NCI-H2171 treated with DMSO at 0.1 percent for 48 hours (cell line): Measurements from ENCODE around the gene LRIF1.
"Not testable (repeated sequence)": the region's sequence is repeated elsewhere in the genome, so short reads cannot be mapped to it uniquely, and the experiment has no call there.

Experiments used
- DNase-seq: peaks from one replicate; lab custom pipeline; 2025; lab: John Stamatoyannopoulos, UW

The LRIF1 gene

DNA sequence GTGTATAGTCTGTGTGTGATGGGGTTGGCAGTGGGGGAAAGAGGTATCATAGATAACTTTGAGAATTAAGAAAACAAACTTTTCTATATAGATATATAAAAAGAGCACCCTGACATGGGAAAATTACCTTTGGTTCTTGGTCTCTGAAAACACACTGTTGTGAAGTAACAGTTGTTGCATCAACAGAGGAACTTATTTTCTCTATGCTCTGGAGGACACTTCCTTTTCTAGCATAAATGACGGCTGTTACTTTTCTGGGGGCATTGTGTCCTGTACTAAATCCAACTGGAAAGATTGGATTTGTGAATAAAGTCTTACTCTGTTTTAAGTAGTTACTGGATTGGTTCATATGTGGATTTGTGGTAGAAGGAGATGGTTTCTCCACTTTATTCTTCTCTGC, 12.6 kb downstream of the LRIF1 start:
- DNase-seq: no peak

DNA sequence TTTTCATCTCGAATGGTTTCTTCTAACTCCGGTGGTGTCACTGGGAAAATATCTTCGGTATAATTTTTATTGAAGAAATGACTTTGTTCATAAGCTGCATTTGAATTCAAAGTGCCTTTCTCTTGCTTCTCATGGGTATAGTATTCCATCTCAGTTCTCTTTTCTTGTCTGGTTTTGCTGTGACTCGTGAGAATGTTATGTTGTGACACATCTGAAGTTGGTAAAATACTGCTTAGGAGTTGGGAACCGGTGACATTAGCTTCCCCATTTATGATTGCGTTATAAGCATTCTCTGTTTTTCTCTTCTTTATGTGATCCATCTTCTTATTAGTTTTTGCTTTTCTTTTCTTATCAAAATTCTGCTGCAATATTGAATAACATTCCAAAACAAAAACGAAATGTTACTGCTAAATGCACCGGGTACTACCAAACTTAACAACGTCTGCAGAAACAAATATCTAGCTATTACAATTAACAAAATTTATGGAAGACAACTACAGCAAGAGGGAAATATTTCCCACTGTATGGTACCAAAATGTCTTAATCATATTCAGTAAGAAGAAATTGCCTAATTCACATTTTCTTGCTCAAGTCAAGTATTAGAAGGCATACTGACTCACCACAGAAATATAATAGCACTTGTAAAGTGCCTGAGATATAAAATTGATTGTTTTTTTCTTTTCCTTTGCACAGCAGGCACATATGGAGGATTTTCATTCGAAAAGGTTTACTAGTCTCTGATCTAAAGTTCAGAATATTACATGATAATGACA, 15.5 kb downstream of the LRIF1 start:
- no peak for DNase-seq

DNA sequence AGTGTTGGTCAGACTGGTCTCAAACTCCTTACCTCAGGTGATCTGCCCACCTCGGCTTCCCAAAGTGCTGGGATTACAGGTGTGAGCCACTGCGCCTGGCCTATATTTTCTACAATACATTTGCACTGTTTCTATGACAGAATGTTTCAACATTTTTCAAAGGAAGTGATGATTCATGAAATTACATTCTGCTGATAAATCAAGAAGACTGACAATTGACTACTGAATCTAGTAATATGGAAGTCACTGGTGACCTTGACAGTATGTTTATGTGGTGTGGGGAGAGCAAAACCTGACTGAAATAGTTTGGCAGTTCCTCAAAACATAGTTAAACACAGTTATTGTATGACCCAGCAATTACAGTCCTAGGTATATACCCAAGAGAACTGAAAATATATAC, 18.1 kb downstream of the LRIF1 start:
- no peak for DNase-seq

DNA sequence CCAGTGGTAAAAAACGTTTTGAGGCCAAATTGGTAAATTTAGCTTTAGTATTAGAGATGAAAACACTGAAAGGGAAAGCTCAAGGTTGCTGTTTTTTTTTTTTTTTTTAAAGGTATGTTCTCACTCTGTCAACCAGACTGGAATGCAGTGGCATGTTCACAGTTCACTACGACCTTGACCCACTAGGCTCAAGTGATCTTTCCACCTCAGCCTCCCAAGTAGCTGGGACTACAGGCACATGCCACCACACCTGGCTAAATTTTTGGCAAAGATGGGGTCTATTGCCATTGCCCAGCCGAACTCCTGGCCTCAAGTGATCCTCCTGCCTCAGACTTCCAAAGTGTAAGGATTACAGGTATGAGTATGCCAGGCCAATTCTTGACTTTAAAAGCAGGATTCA, 18.9 kb downstream of the LRIF1 start:
- no peak for DNase-seq

DNA sequence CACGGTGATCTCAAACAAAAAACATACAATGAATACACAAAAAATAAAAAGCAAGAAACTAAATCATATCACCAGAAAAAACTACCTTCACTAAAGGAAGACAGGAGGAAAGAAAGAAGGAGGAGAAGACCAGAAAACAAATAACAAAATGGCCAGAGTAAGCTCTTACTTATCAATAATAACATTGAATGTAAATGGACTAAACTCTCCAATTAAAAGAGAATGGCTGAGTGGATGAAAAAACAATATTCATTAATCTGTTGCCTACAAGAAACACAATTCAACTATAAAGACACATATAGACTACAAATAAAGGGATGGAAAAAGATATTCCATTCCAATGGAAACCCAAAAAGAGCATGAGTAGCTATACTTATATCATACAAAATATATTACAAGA, 27.2 kb downstream of the LRIF1 start:
- no peak for DNase-seq

DNA sequence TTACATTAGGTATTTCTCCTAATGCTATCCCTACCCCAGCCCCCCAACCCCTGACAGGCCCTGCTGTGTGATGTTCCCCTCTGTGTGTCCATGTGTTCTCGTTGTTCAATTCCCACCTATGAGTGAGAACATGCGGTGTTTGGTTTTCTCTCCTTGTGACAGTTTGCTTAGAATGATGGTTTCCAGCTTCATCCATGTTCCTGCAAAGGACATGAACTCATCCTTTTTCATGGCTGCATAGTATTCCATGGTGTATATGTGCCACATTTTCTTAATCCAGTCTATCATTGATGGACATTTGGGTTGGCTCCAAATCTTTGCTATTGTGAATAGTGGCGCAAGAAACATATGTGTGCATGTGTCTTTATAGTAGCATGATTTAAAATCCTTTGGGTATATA, 32.6 kb downstream of the LRIF1 start:
- not testable (repeated sequence) for DNase-seq

DNA sequence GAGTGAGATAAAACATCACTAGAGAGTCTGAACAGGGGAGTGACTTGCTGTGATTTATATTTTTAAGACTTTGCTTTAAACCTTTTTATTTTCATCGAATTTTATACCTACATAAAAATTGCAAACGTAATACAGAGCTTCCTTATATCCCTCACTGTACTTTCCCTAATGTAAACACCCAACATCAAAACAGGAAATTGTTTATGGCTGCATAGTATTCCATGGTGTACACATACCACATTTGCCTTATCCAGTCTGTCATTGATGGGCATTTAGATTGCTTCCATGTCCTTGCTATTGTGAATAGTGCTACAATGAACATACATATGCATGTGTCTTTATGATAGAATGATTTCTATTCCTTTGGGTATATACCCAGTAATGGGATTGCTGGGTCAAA, 34.8 kb downstream of the LRIF1 start:
- DNase-seq: no peak

DNA sequence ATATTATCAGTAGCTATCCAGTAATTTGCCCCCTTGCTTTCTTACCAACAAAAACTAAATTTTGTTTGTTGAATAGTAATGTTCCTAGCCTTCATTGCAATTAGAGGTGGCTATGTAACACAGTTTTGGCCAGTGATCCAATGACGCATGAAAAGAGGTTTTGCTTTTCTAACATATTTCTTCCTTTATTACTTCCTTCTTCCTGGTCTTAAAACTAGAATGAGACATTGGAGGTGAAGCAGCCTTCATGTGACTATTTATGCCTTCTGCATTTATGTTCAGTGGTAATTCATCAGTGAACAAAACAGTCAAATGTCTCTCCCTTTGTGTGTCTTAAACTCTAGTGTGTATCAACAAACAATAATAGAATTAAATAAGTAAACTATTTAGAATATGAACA, 35.5 kb downstream of the LRIF1 start:
- no peak for DNase-seq

DNA sequence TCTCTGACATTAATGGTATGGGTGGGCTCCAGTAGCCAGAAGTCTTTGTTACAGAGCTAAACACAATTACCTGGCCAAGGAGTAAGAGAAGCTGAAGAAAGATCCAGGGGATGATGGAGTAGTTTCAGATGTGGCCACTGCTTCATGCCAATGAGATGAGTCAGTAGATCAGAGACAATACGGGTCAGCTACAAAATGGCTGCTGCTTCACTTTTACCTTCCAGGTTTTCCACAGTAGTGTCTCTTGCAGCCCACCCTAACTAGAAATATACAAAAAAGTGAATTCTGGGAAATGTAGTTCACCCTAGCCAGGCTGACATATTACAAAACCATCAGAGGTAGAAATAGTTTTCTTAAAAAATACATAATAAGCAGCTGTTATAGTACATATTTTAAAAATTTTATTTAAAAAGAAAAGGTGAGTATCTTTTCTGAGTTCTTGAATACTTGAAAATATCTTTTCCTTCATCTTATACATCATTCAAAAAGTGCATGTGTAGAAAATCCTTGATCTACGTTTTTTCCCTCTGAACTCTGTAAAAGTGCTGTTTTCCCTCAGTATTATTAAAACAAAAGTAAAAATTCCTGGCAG, 36.1 kb downstream of the LRIF1 start:
- DNase-seq: no peak

DNA sequence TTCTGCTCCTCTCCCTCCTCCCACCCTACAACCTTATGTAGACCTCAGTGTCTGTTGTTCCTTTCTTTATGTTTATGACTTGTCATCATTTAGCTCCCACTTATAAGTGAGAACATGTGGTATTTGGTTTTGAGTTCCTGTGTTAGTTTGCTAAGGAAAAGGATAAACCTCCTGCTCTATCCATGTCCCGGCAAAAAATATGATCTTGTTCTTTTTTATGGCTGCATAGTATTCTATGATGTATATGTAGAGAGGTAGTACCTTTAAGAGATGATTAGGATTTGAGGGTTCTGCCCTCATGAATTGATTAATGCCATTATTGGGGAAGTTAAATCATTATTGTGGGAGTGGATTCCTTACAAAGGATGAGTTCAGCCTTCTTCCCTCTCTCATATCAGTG, 41.8 kb downstream of the LRIF1 start:
- DNase-seq: no peak

DNA sequence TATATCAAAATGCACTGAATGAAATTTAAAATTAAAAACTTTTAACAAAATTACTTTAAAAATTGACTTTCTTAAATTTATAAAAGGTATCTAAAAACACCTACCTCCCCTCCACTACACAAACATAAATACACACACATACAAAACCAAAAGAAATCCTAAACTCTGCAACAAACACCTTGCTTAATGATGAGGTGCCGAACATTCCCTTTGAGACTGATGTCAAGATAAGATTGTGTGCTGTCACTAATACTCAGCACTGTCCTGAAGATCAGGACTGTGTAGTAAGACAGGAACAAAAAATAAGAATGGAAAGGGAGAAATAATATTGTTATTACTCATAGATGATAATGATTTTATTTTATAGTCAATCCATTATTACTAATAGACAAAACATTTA, 45.7 kb downstream of the LRIF1 start:
- DNase-seq: no peak

DNA sequence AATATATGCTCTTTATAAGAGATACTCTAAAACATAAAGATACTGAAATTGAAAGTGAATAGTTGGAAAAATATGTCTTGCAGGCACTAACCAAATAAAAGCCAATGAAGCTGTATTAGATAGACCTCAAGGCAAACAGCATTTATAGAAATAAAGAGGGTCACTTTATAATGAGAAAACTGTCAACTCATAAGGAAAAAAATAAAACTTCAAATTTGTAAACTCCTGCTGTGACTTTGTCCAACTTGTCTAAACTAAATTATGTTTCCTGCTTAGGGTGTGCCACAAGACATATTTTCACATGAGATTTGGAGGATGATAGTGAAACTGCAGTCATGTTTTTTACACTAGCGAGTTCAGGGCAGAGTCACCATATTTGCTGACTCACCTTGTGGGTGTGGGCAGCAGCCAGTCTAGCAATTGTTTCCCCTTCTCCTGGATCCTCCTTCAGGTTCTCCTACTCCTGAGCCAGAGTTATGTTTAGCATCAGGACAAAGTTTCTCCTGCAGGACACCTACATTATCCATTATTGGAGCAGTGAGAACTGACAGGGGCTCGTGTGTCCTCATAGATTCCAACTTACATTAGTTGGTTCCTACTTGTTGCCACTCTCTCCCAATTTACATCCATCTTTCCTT, 46.9 kb downstream of the LRIF1 start:
- no peak for DNase-seq

DNA sequence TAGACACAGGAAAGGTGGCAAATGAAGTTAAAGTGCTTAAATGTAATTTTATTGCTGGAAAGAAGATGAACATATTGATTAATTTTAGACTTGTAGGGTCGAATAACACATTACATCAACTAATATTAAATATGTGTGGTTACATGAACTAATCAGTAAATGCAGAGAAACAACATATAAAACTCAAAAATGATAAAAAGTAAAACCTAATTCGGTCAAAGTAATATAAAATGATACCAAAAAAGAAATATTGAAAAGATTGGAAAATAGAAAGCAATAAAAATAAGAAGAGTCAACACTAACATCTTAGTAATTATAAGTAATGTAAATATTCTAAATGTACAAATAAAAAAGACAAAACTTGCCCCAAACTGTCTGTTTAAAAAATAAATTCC, 47.5 kb downstream of the LRIF1 start:
- no peak for DNase-seq

DNA sequence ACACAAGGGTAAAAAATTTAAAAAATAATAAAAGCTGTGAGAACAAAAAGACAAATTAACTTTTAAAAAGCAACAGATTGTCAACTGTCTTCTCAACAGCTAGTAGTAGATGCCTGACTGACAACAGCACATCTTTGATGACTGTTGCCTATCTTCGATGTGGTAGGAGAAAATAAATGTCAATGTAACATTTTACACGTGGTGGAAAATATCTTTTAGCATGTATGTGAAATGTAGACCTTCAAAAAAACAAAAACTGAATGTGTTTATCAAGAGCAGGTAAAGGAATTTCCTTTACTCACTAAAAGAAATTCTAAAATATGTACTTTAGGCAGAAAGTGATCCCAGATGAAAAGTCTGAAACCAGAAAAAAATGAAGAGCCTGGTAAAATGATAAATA, 47.9 kb downstream of the LRIF1 start:
- no peak for DNase-seq

DNA sequence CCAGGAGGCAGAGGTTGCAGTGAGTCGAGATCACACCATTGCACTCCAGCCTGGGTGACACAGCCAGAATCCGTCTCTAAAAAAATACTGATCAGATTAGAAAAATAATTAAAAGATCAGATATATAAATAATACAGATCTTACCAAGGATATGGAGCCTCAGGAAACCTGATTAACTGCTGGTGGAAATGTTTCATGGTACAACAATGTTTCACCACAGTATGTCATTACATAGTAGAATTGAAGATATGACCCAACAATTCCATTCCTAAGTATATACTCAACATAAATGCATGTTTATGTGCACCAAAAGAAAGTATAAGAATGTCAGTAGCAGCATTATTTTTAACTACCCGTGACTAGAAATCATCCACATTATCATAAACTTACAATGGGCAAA, 49.0 kb downstream of the LRIF1 start:
- DNase-seq: no peak

DNA sequence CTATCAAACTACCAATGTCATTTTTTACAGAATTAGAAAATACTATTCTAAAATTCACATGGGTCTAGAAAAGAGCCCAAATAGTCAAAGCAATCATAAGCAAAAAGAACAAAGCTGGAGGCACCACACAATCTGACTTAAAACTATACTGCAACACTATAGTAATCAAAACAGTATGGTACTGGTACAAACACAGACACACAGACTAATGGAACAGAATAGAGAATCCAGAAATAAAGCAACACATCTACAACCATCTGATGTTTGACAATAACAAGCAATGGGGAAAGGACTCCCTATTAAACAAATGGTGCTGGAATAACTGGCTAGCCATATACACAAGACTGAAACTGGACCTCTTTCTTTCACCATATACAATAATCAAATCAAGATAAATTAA, 50.9 kb downstream of the LRIF1 start:
- no peak for DNase-seq

DNA sequence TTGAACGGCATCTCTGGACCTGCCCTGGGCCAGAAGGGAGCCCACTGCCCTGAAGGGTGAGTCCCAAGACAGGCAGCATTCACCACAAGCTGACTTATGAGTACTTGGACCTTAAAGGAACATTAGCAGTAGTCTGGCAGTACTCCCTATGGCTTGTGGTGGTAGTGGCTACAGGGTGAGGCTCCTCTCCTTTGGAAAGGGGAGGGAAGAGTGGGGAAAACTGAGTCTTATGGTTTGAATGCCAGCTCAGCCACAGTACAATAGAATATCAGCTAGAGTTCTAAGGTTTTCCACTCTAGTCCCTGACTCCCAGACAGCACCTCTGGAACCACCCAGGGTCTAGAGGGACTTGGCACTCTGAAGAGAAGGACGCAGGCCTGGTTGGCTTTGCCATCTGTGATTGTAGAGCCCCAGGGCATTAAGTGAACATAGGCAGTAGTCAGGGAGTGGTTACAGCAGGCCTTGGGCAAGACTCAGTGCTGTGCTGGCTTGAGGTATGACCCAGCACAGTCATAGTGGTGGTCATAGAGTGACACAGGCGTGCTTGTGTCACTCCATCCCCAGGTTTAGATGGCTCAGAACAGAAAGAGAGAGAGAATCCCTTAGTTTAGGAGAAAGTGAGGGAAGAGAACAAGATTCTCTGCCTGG, 59.7 kb downstream of the LRIF1 start:
- DNase-seq: no peak

DNA sequence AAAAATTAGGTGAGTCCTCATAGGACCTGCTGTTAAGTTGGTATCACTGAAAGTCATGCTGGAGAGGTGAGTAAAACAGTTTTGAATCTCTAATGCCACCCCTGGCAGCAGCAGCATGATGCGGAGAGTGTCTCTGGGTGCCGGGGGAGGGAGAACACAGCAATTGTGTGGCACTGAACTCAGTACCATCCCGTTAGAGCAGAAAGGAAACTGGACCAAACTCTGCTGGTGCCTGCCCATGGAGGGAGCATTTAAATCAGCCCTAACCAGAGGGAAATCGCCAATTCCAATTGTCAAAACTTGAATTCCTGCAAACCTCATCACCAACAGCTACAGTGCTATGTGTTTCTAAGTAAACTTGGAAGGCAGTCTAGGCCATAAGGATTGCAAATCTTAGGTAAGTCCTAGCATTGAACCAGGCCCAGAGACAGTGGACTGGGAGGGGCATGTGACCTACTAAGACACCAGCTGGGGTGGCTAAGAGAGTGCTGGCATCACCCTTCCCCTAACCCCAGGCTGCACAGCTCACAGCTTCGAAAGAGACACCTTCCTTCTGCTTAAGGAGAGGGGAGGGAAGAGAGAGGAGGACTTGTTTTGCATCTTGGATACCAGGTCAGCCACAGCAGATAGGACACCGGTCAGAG, 60.8 kb downstream of the LRIF1 start:
- no peak for DNase-seq

DNA sequence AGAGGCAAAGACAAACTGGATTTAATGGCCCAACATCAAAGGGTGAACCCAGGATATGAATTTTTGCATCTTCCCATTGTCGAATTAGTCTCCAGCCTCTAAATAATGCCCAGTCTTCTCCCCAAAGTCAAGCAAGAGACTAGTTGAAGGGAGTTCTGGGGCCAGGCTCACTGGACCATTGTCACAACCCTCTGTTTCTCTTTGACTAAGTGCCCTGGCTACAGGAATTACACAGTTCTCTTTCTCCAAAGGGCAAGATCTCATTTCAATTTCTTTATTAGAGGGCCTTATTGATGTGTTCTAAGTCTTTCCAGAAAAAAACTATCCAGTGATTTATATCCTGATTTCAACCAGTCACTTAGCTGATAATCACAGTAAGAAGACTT, 64.3 kb downstream of the LRIF1 start:
- no peak for DNase-seq

DNA sequence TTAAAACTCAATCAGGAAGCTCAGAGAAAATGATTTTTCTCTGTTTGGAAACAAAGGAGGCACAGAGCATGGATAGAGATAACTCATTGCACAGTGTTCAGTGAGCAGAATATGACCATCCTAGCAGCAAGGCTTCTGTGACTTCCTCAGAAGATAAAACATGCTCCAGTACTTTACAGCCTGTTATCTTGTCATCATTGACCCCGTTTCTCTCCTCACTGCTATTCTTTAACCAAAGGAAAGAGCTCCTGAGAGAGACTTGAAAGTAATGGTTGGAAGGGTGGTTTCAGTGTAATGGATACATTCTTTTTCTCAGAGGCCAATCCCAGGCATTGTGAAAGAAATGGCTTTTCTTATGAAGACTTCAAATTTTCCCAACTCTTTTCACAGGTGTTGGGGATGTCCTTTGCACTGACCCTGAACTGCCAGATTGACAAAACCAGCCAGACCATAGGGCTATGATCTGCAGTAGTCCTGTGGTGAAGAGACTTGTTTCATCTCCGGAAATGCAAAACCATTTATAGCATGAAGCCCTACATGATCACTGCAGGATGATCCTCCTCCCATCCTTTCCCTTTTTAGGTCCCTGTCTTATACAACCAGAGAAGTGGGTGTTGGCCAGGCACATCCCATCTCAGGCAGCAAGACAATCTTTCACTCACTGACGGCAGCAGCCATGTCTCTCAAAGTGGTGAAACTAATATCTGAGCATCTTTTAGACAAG, 64.8 kb downstream of the LRIF1 start:
- no peak for DNase-seq

DNA sequence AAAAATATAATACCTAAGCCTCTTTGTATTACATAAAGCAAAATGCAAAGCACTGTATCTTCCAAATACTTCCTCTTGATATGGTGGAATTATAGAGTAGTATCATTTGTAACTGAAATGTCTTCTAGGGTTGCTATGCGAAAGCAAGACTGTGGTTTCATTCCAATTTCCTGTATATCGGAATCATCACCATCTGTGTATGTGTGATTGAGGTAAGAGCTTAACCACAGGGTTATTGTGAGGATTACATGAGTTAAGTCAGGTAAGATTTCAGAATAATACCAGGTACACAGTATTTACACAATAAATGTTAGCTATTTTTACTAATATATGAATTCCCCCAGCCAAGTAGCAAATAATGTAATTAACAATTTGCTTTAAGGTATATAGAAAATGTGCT, 66.0 kb downstream of the LRIF1 start:
- DNase-seq: no peak
